HFFc6 (cell line): ENCODE results near the gene GPR160. TPM values are rescaled to one million over a fixed set of nuclear protein-coding genes. Genes with fewer than 3 reads are reported as not detected.

ENCODE experiments used
- DNase-seq: peaks from one replicate; pipeline ENCODE4 v3.0.0-alpha.2; 2018
- H3K27ac Mint-ChIP-seq: 2 replicates; pipeline ENCODE4 v1.8.0; 2020; ENCODE audit warnings: mild to moderate bottlenecking, mixed read lengths
- H3K27me3 Mint-ChIP-seq: 2 replicates; pipeline ENCODE4 v1.8.0; 2021; ENCODE audit warnings: mild to moderate bottlenecking, moderate library complexity, mixed read lengths; ENCODE audit not compliant: insufficient read depth
- H3K36me3 Mint-ChIP-seq: 2 replicates; pipeline ENCODE4 v1.8.0; 2021; ENCODE audit warnings: low read depth, mixed read lengths
- H3K4me1 Mint-ChIP-seq: 2 replicates; pipeline ENCODE4 v1.8.0; 2020; ENCODE audit warnings: low read depth, mixed read lengths
- H3K4me3 Mint-ChIP-seq: 2 replicates; pipeline ENCODE4 v1.8.0; 2020; ENCODE audit warnings: mild to moderate bottlenecking, moderate library complexity, mixed read lengths
- H3K9me3 Mint-ChIP-seq: 2 replicates; pipeline ENCODE4 v1.8.0; 2020; ENCODE audit warnings: mild to moderate bottlenecking, mixed read lengths
- total RNA-seq, 6 experiments: library from RNA; stranded (reverse); fragmentation: NEBNext Ultra II Directional; extraction: Animal tissue kit (Norgen Biotek cat#: 25700); gene quantifications; 2 replicates in 1 of 6; 3 replicates in 5 of 6; pipeline ENCODE4 v1.2.3, GENCODE V29; 2021
- TF ChIP-seq, protein P1 (sequence below): fragments of 200-600 bp; sonication (generic); IDR thresholded peaks from 2 replicates; pipeline ENCODE4 v1.5.0; 2021; ENCODE audit warnings: antibody characterized with exemption, mild to moderate bottlenecking

Gene GPR160
- total RNA-seq, 6 experiments from 2014 or later: 0.10 to 0.23 (median 0.19) TPM; not detected in 3

DNA sequence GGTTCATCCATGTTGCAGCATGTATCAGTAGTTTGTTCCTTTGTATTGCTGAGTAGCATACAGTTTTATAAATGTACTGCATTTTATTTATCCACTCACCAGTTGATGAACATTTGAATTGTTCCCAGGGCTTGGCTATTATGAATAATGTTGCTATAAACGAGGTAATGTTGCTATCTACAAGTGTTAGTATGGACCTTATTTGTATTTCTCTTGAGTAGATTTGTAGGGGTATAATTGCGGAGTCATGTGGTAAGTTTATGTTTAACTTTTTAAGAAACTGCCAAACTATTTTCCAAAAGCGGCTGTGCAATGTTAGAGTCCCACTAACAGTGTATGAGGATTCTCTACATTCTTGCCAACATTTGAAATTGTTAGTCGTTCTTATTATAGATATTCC, 13.0 kb downstream of the GPR160 start:
- TF ChIP-seq, protein P1, sequence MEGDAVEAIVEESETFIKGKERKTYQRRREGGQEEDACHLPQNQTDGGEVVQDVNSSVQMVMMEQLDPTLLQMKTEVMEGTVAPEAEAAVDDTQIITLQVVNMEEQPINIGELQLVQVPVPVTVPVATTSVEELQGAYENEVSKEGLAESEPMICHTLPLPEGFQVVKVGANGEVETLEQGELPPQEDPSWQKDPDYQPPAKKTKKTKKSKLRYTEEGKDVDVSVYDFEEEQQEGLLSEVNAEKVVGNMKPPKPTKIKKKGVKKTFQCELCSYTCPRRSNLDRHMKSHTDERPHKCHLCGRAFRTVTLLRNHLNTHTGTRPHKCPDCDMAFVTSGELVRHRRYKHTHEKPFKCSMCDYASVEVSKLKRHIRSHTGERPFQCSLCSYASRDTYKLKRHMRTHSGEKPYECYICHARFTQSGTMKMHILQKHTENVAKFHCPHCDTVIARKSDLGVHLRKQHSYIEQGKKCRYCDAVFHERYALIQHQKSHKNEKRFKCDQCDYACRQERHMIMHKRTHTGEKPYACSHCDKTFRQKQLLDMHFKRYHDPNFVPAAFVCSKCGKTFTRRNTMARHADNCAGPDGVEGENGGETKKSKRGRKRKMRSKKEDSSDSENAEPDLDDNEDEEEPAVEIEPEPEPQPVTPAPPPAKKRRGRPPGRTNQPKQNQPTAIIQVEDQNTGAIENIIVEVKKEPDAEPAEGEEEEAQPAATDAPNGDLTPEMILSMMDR: no peak
- Mint-ChIP-seq H3K27me3 (peaks cover 9% of the 10 kb centered on the region), H3K27ac (no peak overlapping the region), H3K36me3 (no peaks in the 10 kb centered on the region), H3K9me3 (no peaks in the 10 kb centered on the region), H3K4me1 (peaks cover 18% of the 10 kb centered on the region), H3K4me3 (no peak overlapping the region)
- DNase-seq: no peak

DNA sequence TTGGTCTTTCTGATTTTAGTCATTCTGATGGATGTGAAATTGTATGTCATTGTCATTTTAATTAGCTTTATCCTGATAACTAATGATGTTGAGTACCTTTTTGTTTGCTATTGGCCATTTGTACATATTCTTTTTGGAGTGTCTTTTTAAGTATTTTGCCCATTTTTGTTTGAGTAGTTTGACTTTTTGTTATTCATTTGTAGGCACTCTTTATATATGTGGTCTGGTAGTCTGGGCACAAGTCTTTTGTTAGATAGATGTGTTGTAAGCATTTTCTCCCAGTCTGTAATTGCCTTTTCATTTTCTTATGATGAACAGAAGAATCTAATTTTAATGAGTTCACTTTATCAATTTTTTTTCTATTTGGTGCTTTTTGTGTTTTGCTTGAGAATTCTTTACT, 14.6 kb downstream of the GPR160 start:
- peaks cover 3% of the 10 kb centered on the region for H3K27me3 Mint-ChIP-seq
- H3K4me3 Mint-ChIP-seq: no peak overlapping the region
- no peaks in the 10 kb centered on the region for H3K9me3 Mint-ChIP-seq
- H3K4me1 Mint-ChIP-seq: peaks cover 13% of the 10 kb centered on the region
- H3K27ac Mint-ChIP-seq: no peak overlapping the region
- no peak for DNase-seq
- TF ChIP-seq, protein P1: no peak
- H3K36me3 Mint-ChIP-seq: no peaks in the 10 kb centered on the region

DNA sequence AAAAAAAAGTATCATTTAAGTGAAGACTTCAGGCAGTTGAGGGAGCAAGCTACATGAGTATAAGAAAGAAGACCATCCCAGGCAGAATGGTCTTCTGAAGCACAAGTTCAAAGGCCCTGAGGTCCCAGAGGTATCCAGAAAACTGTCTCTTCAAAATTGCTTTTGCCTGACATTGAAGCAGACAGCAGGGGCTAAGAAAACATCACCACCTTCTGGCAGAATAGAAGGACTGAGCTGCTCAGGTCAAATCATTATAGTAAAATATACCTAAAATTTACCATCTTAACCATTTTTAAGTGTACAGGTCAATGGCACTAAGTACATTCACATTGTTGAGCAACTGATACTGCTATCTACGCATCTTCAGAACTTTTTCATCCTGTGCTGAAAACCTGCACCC, 16.4 kb downstream of the GPR160 start:
- Mint-ChIP-seq H3K4me1 (peaks cover 12% of the 10 kb centered on the region), H3K27ac (no peak overlapping the region), H3K27me3 (peaks cover 3% of the 10 kb centered on the region), H3K36me3 (no peaks in the 10 kb centered on the region), H3K4me3 (no peak overlapping the region), H3K9me3 (no peaks in the 10 kb centered on the region)
- TF ChIP-seq, protein P1: peak; percentile 63
- no peak for DNase-seq

DNA sequence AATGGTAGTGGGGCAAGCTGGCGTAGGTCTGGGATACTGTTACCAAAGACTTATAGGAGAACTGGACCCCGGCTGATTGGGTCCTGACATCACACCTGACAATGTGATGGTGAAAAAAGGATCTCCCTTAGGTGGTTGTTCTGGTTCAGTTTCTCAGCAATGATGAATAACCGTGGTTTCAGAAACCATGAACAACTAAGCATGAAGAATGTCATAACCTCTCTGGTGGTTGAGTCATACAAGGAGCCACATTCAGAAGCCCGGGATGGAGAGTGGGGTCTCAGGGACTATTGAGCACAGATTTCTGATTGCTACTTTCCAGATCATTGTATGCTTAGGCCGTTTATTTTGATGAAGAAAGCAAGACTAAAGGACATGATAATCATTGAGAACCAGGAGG, 17.4 kb downstream of the GPR160 start:
- DNase-seq: peak; percentile 27
- peaks cover 6% of the 10 kb centered on the region; the same call in 1 of the 2 replicates for H3K4me1 Mint-ChIP-seq

DNA sequence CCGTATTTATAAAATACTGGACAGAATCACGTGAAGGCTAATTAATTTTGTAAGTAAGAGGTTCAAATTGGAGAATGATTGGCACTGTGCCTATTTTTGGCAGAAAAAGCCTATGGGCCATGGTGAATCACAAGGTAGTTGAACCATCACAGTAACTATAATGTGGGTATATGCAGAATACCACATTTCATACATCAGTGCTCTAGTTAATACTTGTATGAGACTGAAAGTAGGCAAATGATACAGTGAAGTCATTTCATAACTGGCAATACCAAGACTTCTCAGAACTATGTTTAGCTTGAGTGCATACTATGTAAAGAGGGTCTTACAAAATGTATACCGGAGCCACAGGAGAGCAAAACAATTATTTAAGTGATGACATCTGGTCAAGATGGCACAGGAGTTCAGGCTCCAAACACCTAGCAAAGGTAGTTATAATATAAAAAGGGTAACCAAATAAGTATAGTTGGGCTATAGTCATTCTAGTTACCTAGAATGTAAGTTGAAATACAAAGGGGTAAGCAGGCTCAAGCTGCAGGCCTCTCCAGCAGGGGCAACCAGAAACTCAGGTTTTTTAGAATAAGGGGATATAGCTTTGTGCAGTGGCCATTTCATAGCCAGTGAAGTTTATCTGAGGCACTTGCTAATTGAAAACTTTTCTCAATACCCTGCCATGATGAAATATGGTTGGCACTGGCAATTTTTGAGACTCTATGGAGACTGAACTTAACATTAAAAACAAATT, 19.1 kb downstream of the GPR160 start:
- H3K36me3 Mint-ChIP-seq: no peaks in the 10 kb centered on the region
- peaks cover 2% of the 10 kb centered on the region for H3K27me3 Mint-ChIP-seq
- TF ChIP-seq, protein P1: no peak
- H3K27ac Mint-ChIP-seq: no peak overlapping the region
- H3K9me3 Mint-ChIP-seq: no peaks in the 10 kb centered on the region
- H3K4me1 Mint-ChIP-seq: peaks cover 6% of the 10 kb centered on the region; the same call in 1 of the 2 replicates
- H3K4me3 Mint-ChIP-seq: no peak overlapping the region
- DNase-seq: no peak

More for the DNA sequence above, 17.4 kb downstream of the GPR160 start:
- Mint-ChIP-seq H3K27ac (no peak overlapping the region), H3K4me3 (no peak overlapping the region), H3K9me3 (no peaks in the 10 kb centered on the region), H3K27me3 (peaks cover 2% of the 10 kb centered on the region), H3K36me3 (no peaks in the 10 kb centered on the region)
- TF ChIP-seq, protein P1: no peak
